ENCODE data around the gene DDIT4.

Gene DDIT4

DNA sequence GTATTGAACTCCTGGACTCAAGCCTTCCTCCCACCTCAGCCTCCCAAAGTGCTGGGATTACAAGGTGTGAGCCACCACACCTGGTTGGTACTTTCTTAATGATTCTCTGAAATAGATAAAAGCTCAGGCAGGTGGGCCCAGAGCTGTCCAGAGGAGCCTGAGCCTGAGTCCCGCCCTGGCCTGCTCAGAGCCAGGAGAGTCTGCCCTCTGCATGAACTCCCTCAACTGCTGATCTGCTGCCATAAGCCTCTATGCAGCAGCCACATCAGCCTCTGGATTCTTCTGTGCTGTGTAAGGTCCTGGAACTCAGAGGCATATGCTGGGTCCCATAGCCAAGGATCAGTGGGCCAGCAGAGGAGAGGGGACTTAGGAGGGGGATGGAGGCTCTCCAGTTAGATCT is 23.1 kb upstream of the DDIT4 start:
- no peak for DNase-seq

GRCh38 chr10:72251635-72252034 is 22.1 kb upstream of the DDIT4 start:
- no peak for DNase-seq

DNA sequence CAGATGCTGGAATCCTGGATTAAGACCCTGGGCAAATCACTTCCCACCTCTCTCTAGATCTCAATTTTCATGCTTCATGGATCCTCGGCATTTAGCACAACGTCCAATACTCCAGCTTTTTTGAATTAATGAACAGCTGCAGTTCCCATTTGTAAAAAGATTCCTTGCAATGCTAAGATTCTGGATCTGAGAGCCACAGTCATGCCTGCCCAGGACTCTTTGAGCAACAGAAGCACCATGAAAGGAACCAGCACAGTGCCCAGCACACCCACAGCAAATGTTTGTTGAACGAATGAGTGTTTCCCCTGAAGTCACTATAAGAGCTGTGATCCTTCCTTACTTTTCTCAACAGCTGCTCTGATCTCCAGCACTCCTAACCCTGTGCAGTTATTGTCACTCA is 20.8 kb upstream of the DDIT4 start:
- no peak for DNase-seq

DNA sequence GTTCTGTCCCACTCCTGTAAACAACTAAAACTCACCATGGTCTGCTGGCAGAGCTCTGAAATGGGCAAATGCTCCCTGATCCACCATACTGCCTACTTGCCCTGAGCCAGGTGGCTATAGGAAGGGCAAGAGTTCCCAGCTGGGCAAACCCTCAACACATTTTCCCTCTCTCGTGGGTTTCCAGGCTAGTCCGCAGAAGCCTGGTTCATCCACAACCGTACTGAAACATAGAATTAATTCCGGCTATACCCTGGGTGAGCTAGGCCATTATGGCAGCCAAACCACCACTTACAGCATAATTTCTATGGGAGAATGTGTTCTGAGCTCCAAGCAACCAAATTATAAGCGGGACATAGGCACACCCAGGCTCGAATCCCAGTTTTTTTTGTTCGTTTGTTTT is 20.1 kb upstream of the DDIT4 start:
- DNase-seq: no peak

DNA sequence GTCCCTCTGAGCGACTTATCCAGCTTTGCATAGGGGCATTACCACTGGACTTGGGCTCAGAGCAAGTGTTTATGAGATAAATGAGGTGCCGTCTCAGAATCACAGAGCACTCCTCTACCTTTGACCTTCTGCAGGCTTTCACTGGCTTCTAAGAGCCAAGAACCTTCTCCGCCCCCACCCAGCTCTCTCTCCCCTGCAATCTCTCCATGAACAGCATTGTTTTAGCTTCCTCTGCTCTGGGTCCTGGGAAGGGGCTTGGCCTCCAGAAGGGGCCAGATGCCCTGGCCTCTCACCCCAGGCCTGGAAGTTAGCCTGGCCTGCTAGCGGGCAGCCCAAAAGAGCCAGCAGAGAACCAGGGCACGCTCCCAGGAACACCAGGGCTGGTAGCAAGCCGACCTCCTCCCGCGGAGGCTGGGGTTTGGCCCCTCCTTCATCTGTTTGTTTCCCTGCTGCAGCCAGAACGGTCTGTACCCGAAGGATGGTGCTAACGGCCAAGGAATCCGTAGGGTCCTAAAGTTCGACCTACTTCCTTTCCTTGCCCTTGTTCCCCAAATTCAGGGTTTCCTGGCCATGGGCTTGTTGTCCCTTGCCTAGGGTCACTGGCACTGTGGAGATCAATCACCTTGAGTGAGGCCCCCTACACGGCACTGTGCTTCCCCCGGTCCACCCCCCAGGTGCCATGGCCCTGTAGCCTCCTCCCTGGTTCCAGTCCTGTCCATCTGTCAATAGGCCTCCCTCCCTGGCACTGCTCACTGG is 18.7 kb upstream of the DDIT4 start:
- peak; percentile 40 for DNase-seq

GRCh38 chr10:72255977-72256729 is 17.6 kb upstream of the DDIT4 start:
- DNase-seq: no peak

GRCh38 chr10:72257051-72257892 is 16.5 kb upstream of the DDIT4 start:
- peak; percentile 22 for DNase-seq

- DNase-seq: no peak
Observed at GRCh38 chr10:72258617-72259016, 15.1 kb upstream of the DDIT4 start.

- DNase-seq: peak; percentile 29
Observed at GRCh38 chr10:72259491-72260238, 14.1 kb upstream of the DDIT4 start.

GRCh38 chr10:72260239-72260975 is 13.3 kb upstream of the DDIT4 start:
- DNase-seq: peak; percentile 96

DNA sequence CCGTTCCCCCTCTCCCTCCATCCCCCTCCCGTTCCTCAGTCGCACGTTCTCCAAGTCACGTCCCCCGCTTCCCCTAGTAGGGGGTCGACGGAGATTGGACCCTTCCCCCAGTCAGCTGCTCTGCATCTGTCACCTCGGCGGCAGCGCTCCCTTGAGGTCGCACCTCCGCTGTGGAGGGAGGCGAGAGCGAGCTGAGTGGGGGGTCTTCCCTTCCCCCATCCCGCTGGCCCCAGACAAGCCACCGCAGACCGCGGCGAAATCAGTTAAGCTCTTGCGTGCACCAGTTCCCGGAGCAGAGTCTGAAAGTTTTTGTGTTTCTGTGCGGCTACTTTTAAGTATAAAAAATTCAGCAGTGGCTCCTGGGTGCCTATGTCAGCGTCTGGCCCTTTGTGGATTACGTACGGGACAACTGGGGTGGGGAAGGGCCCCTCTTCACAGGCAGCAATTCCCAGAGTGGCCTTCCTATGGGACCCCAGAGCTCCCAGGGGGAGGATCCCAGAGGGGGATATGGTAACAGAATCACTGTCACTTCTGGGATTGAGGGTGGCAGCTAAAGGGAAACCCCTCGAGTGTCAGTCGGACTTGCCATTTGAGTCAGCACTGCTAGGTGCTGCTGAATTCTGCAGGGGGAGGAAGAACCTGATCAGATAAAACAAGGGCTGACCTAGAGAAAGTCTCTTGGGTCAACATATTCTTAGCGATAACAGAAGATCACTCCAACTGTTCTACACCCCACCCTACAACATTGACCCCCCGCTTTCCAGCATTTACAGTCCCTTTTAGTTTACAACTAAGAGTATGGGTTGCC is 12.5 kb upstream of the DDIT4 start:
- peak; percentile 90 for DNase-seq

GRCh38 chr10:72261784-72262404 is 11.8 kb upstream of the DDIT4 start:
- no peak for DNase-seq

- DNase-seq: no peak
Observed at GRCh38 chr10:72263613-72264241, 10.0 kb upstream of the DDIT4 start.

- no peak for DNase-seq
Observed at GRCh38 chr10:72264536-72264935, 9.2 kb upstream of the DDIT4 start.

GRCh38 chr10:72265508-72265907 is 8.2 kb upstream of the DDIT4 start:
- DNase-seq: no peak

GRCh38 chr10:72265990-72266865 is 7.5 kb upstream of the DDIT4 start:
- no peak for DNase-seq

DNA sequence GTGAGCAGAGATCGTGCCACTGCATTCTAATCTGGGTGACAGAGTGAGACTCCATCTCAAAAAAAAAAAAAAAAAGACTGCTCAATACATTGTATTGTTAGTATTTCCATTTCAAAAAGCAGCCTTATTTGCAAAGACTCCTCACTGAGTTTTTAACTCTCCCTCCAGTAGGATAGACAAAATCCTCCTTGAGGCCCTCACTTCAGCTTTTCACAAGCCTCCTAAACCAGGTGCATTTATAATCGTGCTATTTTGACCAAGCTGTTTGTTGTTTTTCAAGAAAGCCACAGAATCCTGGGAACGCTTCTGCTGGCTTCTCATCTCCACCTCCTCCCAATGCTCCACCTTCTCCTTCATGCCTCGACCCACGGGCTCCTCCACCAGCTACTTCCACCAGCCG is 6.3 kb upstream of the DDIT4 start:
- DNase-seq: no peak

DNA sequence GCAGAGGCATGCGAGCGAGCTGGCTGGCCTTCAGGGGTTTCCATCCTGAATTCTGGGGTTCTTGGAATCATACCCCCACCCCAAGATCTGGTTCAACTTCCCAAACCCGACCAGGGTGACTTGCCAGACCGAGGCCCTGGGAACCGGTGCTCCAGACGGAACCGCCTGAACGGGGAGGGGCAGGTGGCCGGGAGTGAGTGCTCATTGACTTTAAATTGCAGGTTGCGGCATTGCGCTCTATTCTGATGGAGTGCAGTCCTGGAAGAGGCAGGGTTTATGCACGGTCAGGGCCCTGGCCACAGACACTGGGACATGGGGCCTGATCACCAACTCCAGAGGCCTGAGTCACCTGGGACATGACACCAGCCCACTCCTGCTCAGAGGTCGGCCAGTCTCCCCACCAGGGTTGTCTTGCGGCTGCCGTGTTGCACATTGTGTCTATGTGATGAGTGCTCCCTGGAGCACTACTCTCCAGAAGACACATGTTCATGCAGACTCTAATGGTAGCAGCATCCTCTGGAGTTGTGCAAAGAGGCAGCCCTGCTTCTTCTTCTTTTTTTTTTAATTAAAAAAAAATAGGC is 5.8 kb upstream of the DDIT4 start:
- no peak for DNase-seq

Measured in activated CD4-positive, alpha-beta T cell treated with anti-CD3 and anti-CD28 coated beads, Interleukin-2, Interleukin-6, amounts not matched to agents 100 ng/mL and 50 ng/mL, durations not matched to agents 16 hours and 8 hours (primary cell).